Neural cell (in vitro differentiated cells): Measurements from ENCODE around the gene GPR15LG. TPM values are rescaled to one million over a fixed set of nuclear protein-coding genes. Genes with fewer than 3 reads are reported as not detected.

ENCODE experiments used
- H2AFZ ChIP-seq: fragments of 200-600, 300-800 bp; sonication (generic), shearing (Covaris generic); 2 replicates; pipeline ENCODE4 v1.6.0; 2014; ENCODE audit warnings: low read depth, mild to moderate bottlenecking, antibody characterized with exemption, low read length, moderate library complexity
- H3F3A ChIP-seq: fragments of 200-600 bp; shearing (Covaris generic); 2 replicates; pipeline ENCODE4 v1.6.1; 2016; ENCODE audit warnings: mild to moderate bottlenecking, moderate library complexity, mixed read lengths, antibody characterized with exemption, low read length; ENCODE audit not compliant: insufficient read depth, poor library complexity, severe bottlenecking
- H3K27ac ChIP-seq: fragments of 200-600, 300-800 bp; sonication (generic), shearing (Covaris generic); 2 replicates; pipeline ENCODE4 v1.5.1; 2014; ENCODE audit warnings: mild to moderate bottlenecking, low read length, moderate library complexity
- H3K27me3 ChIP-seq: fragments of 300-800, 200-600 bp; sonication (generic), shearing (Covaris generic); 2 replicates; pipeline ENCODE4 v1.6.0; 2014; ENCODE audit warnings: mild to moderate bottlenecking, low read depth, low read length, moderate library complexity; ENCODE audit not compliant: insufficient read depth
- H3K36me3 ChIP-seq: fragments of 300-800, 200-600 bp; sonication (generic), shearing (Covaris generic); 2 replicates; pipeline ENCODE4 v1.5.1; 2014; ENCODE audit warnings: mild to moderate bottlenecking, antibody characterized with exemption, low read length, moderate library complexity; ENCODE audit not compliant: insufficient read depth
- H3K4me2 ChIP-seq: fragments of 300-800, 200-600 bp; sonication (generic), shearing (Covaris generic); 2 replicates; pipeline ENCODE4 v1.6.0; 2014; ENCODE audit warnings: mild to moderate bottlenecking, low read length
- H3K4me3 ChIP-seq: fragments of 300-800, 200-600 bp; sonication (generic), shearing (Covaris generic); 2 replicates; pipeline ENCODE4 v1.5.1; 2014; ENCODE audit warnings: mild to moderate bottlenecking, low read length, moderate library complexity
- H3K79me2 ChIP-seq: fragments of 200-600 bp; shearing (Covaris generic); replicated peaks from 2 replicates; pipeline ENCODE4 v1.6.0; 2014; ENCODE audit warnings: mild to moderate bottlenecking, low read length, moderate library complexity; ENCODE audit not compliant: insufficient read depth
- H3K9ac ChIP-seq: fragments of 300-800, 200-600 bp; sonication (generic), shearing (Covaris generic); 2 replicates; pipeline ENCODE4 v1.6.1; 2016; ENCODE audit warnings: mild to moderate bottlenecking, low read length, mixed read lengths
- H3K9me2 ChIP-seq: fragments of 200-600 bp; shearing (Covaris generic); 2 replicates; pipeline ENCODE4 v1.6.1; 2016; ENCODE audit warnings: mild to moderate bottlenecking, low read length, mixed read lengths; ENCODE audit not compliant: insufficient read depth
- H3K9me3 ChIP-seq: fragments of 200-600, 300-800 bp; sonication (generic), shearing (Covaris generic); 2 replicates; pipeline ENCODE4 v1.6.1; 2016; ENCODE audit warnings: mild to moderate bottlenecking, mixed run types, low read length, moderate library complexity, mixed read lengths
- H4K20me1 ChIP-seq: fragments of 200-600 bp; shearing (Covaris generic); 2 replicates; pipeline ENCODE4 v1.6.1; 2016; ENCODE audit warnings: mild to moderate bottlenecking, mixed run types; ENCODE audit not compliant: insufficient read depth
- CTCF ChIP-seq: fragments of 450-650 bp; IDR thresholded peaks from 2 replicates; pipeline ENCODE4 v1.5.1; 2014; ENCODE audit warnings: antibody characterized with exemption, mild to moderate bottlenecking, moderate library complexity; ENCODE audit not compliant: poor library complexity, severe bottlenecking
- EP300 ChIP-seq: fragments of 450-650 bp; conservative IDR thresholded peaks from 2 replicates; pipeline ENCODE4 v1.6.1; 2014; ENCODE audit warnings: antibody characterized with exemption, mild to moderate bottlenecking, moderate library complexity; ENCODE audit not compliant: poor library complexity, severe bottlenecking
- EZH2 ChIP-seq: fragments of 200-600, 300-800 bp; shearing (Covaris generic), sonication (generic); IDR thresholded peaks from 2 replicates; pipeline ENCODE4 v1.6.1; 2014; ENCODE audit warnings: antibody characterized with exemption, low read length, borderline replicate concordance, mild to moderate bottlenecking; ENCODE audit not compliant: insufficient read depth, poor library complexity, severe bottlenecking
- MXI1 ChIP-seq: fragments of 450-650 bp; conservative IDR thresholded peaks from 2 replicates; pipeline ENCODE4 v1.6.1; 2014; ENCODE audit warnings: antibody characterized with exemption, mild to moderate bottlenecking; ENCODE audit not compliant: poor library complexity, severe bottlenecking
- POLR2AphosphoS5 ChIP-seq: IDR thresholded peaks from 2 replicates; pipeline ENCODE4 v1.6.1; 2012
- RAD21 ChIP-seq: fragments of 450-650 bp; conservative IDR thresholded peaks from 2 replicates; pipeline ENCODE4 v1.6.1; 2014; ENCODE audit warnings: antibody characterized with exemption, mild to moderate bottlenecking, moderate library complexity
- REST ChIP-seq: IDR thresholded peaks from 2 replicates; pipeline ENCODE4 v1.6.1; 2012; ENCODE audit warnings: borderline replicate concordance
- SMC3 ChIP-seq: fragments of 450-650 bp; conservative IDR thresholded peaks from 2 replicates; pipeline ENCODE4 v1.6.1; 2014; ENCODE audit warnings: antibody characterized with exemption, mild to moderate bottlenecking, moderate library complexity; ENCODE audit not compliant: poor library complexity
- TAF1 ChIP-seq: IDR thresholded peaks from 2 replicates; pipeline ENCODE4 v1.6.1; 2012; ENCODE audit warnings: low read depth
- polyA plus RNA-seq: library from polyadenylated mRNA; depleted of rRNA; stranded (reverse); fragments of >200 nt; gene quantifications from 2 replicates; pipeline ENCODE4 v1.2.3, GENCODE V29; 2014

Gene GPR15LG
- polyA plus RNA-seq, 1 donor from 2014 or later: not detected

GRCh38 chr10:84176351-84176750 is 2.8 kb downstream of the GPR15LG start:
- H3K4me2 ChIP-seq: no peak overlapping the region
- no peaks in the 10 kb centered on the region for H3K79me2 ChIP-seq
- TF ChIP-seq TAF1: no peak
- TF ChIP-seq EZH2: no peak
- TF ChIP-seq POLR2AphosphoS5: no peak
- TF ChIP-seq RAD21: no peak
- TF ChIP-seq REST: no peak
- no peak for TF ChIP-seq CTCF
- TF ChIP-seq SMC3: no peak
- no peak for TF ChIP-seq MXI1
- TF ChIP-seq EP300: no peak
- no peak overlapping the region for H3K9ac ChIP-seq
- H3K27ac ChIP-seq: no peak overlapping the region
- H3K36me3 ChIP-seq: no peaks in the 10 kb centered on the region
- no peak overlapping the region for H3K4me3 ChIP-seq
- no peaks in the 10 kb centered on the region for H4K20me1 ChIP-seq
- no peaks in the 10 kb centered on the region for H3K27me3 ChIP-seq
- no peaks in the 10 kb centered on the region for H3K9me2 ChIP-seq
- H2AFZ ChIP-seq: no peak overlapping the region
- H3K9me3 ChIP-seq: no peaks in the 10 kb centered on the region
- H3F3A ChIP-seq: no peaks in the 10 kb centered on the region

GRCh38 chr10:84176836-84177474 is 3.4 kb downstream of the GPR15LG start:
- Histone ChIP-seq H3K36me3 (no peaks in the 10 kb centered on the region), H3K4me2 (no peak overlapping the region), H3K79me2 (no peaks in the 10 kb centered on the region), H2AFZ (no peak overlapping the region), H3K9me3 (no peaks in the 10 kb centered on the region), H3K9me2 (no peaks in the 10 kb centered on the region), H3K27me3 (no peaks in the 10 kb centered on the region), H4K20me1 (no peaks in the 10 kb centered on the region), H3K4me3 (no peak overlapping the region), H3K9ac (no peak overlapping the region), H3K27ac (no peak overlapping the region), H3F3A (no peaks in the 10 kb centered on the region)
- TF ChIP-seq CTCF (no peak), REST (no peak), POLR2AphosphoS5 (no peak), EP300 (no peak), TAF1 (no peak), SMC3 (no peak), MXI1 (no peak), RAD21 (no peak)
